Loucy (cell line): Measurements from ENCODE around the gene LMBR1.

ENCODE experiments used
- H2AFZ ChIP-seq: fragments of 200-600 bp; sonication (generic); 2 replicates; pipeline ENCODE4 v1.6.0; 2016; ENCODE audit warnings: antibody characterized with exemption, mild to moderate bottlenecking, low read length, moderate library complexity
- H3F3A ChIP-seq: fragments of 200-600 bp; 2 replicates; pipeline ENCODE4 v1.6.0; 2016; ENCODE audit warnings: antibody characterized with exemption, low read depth, mild to moderate bottlenecking
- H3K27me3 ChIP-seq: fragments of 200-600 bp; sonication (generic); 2 replicates; pipeline ENCODE4 v1.6.1; 2014; ENCODE audit warnings: low read length, mild to moderate bottlenecking; ENCODE audit not compliant: insufficient read depth, poor library complexity, severe bottlenecking
- H3K36me3 ChIP-seq: fragments of 200-600 bp; sonication (generic); 2 replicates; pipeline ENCODE4 v1.6.1; 2016; ENCODE audit warnings: low read length; ENCODE audit not compliant: insufficient read depth
- H3K4me1 ChIP-seq: fragments of 200-600 bp; sonication (generic); 2 replicates; pipeline ENCODE4 v1.5.1; 2014; ENCODE audit warnings: low read length, mild to moderate bottlenecking; ENCODE audit not compliant: insufficient read depth, poor library complexity, severe bottlenecking
- H3K4me2 ChIP-seq: fragments of 200-600 bp; sonication (generic); 2 replicates; pipeline ENCODE4 v1.6.0; 2014; ENCODE audit warnings: antibody characterized with exemption, low read length, low read depth, mild to moderate bottlenecking; ENCODE audit not compliant: poor library complexity, severe bottlenecking
- H3K4me3 ChIP-seq: fragments of 200-600 bp; sonication (generic); 2 replicates; pipeline ENCODE4 v1.5.1; 2014; ENCODE audit warnings: low read length, mild to moderate bottlenecking, mixed read lengths; ENCODE audit not compliant: poor library complexity, severe bottlenecking
- H3K79me2 ChIP-seq: fragments of 200-600 bp; sonication (generic); 2 replicates; pipeline ENCODE4 v1.6.1; 2014; ENCODE audit warnings: low read length; ENCODE audit not compliant: insufficient read depth
- H3K9ac ChIP-seq: fragments of 200-600 bp; sonication (generic); 2 replicates; pipeline ENCODE4 v1.6.0; 2014; ENCODE audit warnings: mild to moderate bottlenecking, low read depth, low read length, moderate library complexity; ENCODE audit not compliant: poor library complexity, severe bottlenecking
- H3K9me2 ChIP-seq: fragments of 200-600 bp; sonication (generic); replicated peaks from 2 replicates; pipeline ENCODE4 v1.6.1; 2016; ENCODE audit warnings: low read depth, low read length, mixed read lengths
- H3K9me3 ChIP-seq: fragments of 200-600 bp; sonication (generic); 2 replicates; pipeline ENCODE4 v1.6.1; 2014; ENCODE audit warnings: mild to moderate bottlenecking, antibody characterized with exemption, low read length, low read depth; ENCODE audit not compliant: insufficient read depth
- H4K20me1 ChIP-seq: fragments of 200-600 bp; sonication (generic); 2 replicates; pipeline ENCODE4 v1.6.0; 2014; ENCODE audit warnings: antibody characterized with exemption, low read length, mild to moderate bottlenecking; ENCODE audit not compliant: insufficient read depth, poor library complexity, severe bottlenecking
- EZH2phosphoT487 ChIP-seq: fragments of 200-600 bp; IDR thresholded peaks from 2 replicates; pipeline ENCODE4 v1.6.1; 2018; ENCODE audit warnings: antibody characterized with exemption, mild to moderate bottlenecking, moderate library complexity, borderline replicate concordance
- TF ChIP-seq, protein P1 (sequence below): fragments of 200-600 bp; sonication (generic); conservative IDR thresholded peaks from 2 replicates; pipeline ENCODE4 v1.5.1; 2014; ENCODE audit warnings: mild to moderate bottlenecking, antibody characterized with exemption, low read length

Gene LMBR1, protein sequence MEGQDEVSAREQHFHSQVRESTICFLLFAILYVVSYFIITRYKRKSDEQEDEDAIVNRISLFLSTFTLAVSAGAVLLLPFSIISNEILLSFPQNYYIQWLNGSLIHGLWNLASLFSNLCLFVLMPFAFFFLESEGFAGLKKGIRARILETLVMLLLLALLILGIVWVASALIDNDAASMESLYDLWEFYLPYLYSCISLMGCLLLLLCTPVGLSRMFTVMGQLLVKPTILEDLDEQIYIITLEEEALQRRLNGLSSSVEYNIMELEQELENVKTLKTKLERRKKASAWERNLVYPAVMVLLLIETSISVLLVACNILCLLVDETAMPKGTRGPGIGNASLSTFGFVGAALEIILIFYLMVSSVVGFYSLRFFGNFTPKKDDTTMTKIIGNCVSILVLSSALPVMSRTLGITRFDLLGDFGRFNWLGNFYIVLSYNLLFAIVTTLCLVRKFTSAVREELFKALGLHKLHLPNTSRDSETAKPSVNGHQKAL

DNA sequence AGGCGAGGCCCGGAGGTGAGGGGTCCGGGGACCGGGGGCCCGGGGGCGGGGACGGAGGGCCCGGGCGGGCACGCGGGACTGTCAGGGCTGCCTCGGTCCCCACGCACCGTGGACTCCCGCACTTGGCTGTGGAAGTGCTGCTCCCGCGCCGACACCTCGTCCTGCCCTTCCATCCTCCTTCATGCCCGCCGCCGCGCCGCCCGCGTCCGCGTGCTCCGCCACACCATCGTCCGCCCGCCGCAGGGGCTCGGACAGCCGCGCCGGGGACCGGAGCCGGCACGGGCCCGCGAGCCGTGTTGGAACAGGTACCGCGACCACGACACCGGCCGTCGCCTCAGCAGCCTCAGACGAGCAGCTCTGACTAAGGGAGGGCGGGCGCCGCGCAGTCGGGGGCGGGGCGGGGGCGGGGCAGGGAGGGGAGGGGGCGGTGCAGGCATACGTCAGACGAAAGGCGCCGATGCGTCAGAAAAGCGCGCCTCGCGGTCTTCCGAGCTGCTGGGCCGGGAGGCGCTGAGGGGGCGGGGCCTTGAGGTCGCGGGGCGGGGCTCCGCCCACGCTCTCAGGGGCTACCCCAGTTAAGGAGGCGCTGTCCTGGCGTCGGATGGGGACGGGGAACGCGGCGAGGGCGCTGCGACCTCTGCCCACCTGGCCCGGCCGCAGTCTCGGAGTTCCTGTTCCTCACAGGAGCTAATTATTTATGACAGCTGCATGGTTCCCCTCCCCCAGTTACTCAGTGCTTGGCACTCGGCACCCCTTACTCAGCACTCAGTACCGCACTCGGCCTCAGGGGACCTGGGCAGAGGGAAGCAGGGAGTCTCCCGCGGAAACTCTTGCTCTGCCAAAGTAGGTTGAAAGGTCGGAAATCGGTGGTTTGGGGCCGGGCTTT lies at the start of gene LMBR1:
Gene LMBR1, minus strand, starts transcription at position 363 of the 886 bp plus-strand sequence. Its CDS starts 190 bp downstream, at position 173.
- no peaks in the 10 kb centered on the region for H3K9me2 ChIP-seq
- H2AFZ ChIP-seq = peak within 1 kb of the TSS; percentile 83
- peak within 1 kb of the TSS; percentile 89 for H3K4me3 ChIP-seq
- no peaks in the 10 kb centered on the region for H3K9me3 ChIP-seq
- no peaks in the 10 kb centered on the region for H3K36me3 ChIP-seq
- H3K9ac ChIP-seq = peak within 1 kb of the TSS; percentile 76
- no peaks in the 10 kb centered on the region for H3F3A ChIP-seq
- H3K79me2 ChIP-seq = peaks cover 44% of the 10 kb centered on the region
- H3K27me3 ChIP-seq = no peaks in the 10 kb centered on the region
- peak within 1 kb of the TSS; percentile 94 for H3K4me2 ChIP-seq
- peaks cover 31% of the 10 kb centered on the region for H4K20me1 ChIP-seq
- peaks cover 61% of the 10 kb centered on the region for H3K4me1 ChIP-seq
- no peak for TF ChIP-seq EZH2phosphoT487
- TF ChIP-seq, protein P1, sequence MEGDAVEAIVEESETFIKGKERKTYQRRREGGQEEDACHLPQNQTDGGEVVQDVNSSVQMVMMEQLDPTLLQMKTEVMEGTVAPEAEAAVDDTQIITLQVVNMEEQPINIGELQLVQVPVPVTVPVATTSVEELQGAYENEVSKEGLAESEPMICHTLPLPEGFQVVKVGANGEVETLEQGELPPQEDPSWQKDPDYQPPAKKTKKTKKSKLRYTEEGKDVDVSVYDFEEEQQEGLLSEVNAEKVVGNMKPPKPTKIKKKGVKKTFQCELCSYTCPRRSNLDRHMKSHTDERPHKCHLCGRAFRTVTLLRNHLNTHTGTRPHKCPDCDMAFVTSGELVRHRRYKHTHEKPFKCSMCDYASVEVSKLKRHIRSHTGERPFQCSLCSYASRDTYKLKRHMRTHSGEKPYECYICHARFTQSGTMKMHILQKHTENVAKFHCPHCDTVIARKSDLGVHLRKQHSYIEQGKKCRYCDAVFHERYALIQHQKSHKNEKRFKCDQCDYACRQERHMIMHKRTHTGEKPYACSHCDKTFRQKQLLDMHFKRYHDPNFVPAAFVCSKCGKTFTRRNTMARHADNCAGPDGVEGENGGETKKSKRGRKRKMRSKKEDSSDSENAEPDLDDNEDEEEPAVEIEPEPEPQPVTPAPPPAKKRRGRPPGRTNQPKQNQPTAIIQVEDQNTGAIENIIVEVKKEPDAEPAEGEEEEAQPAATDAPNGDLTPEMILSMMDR = peak; percentile 49

DNA sequence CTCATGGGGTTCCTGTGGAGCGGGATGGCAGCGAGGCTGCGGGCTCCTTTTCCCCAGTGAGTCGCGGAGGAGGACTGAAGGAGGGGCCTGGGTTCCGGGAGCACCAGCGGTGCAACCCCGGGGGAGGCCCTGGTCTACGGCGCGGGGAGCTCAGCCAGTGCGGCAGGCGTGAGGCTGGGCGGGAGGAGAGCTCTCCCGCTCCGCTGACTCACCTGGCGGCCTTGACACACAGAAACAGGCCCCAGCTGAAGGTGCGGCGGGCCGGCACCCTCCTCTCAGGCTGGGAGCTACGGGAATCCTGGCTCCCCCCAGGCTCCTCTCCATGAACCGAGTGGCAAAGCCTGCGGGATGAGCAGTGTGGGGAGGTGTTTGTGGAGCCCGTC lies 49.7 kb upstream of the LMBR1 start:
- H3K4me3 ChIP-seq = no peak overlapping the region
- no peak overlapping the region for H2AFZ ChIP-seq

More for the DNA sequence above, 49.7 kb upstream of the LMBR1 start:
- TF ChIP-seq EZH2phosphoT487 = no peak
- TF ChIP-seq, protein P1 = no peak
- Histone ChIP-seq H3K4me1 (no peaks in the 10 kb centered on the region), H3K79me2 (no peaks in the 10 kb centered on the region), H4K20me1 (no peaks in the 10 kb centered on the region), H3K9ac (no peak overlapping the region), H3K9me3 (no peaks in the 10 kb centered on the region), H3K27me3 (no peaks in the 10 kb centered on the region), H3K36me3 (no peaks in the 10 kb centered on the region), H3K4me2 (no peak overlapping the region), H3F3A (no peaks in the 10 kb centered on the region), H3K9me2 (no peaks in the 10 kb centered on the region)
